NAMALWA (cell line): Measurements from ENCODE around the gene RNU2-63P.
"Not testable (repeated sequence)": the region's sequence is repeated elsewhere in the genome, so short reads cannot be mapped to it uniquely, and the experiment has no call there.

Experiments
- DNase-seq: peaks from one replicate; pipeline ENCODE4 v3.0.0-alpha.2; 2015; ENCODE audit warnings: low spot score

Gene RNU2-63P

GRCh38 chr2:88016086-88016959 lies at the start of gene RNU2-63P:
Gene RNU2-63P (minus strand): TSS chr2:88016547.
- peak; percentile 99 for DNase-seq

GRCh38 chr2:88061295-88061694 lies 44.9 kb upstream of the RNU2-63P start:
- DNase-seq, result no peak

DNA sequence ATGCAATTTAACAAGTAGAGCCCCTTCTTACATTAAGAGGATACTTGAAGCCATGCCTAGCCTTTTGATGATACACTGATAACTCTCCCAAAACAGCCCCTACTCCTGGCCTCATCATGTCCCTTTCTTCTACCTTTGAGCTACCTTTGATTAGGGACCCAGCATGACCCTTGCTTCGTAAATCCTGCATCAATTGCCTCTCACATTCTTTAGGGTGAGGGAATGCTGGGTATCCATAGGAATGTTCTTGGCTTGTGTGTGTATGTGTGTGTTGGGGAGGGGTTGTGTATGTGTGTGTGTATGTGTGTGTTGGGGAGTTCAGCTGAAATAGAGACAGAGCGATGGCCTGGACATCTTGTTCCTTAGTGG lies 44.5 kb upstream of the RNU2-63P start:
- DNase-seq, result no peak

GRCh38 chr2:88059979-88060906 lies 43.9 kb upstream of the RNU2-63P start:
- peak; percentile 61 for DNase-seq

GRCh38 chr2:88058191-88058590 lies 41.8 kb upstream of the RNU2-63P start:
- DNase-seq, result no peak

- no peak for DNase-seq
Observed at GRCh38 chr2:88057437-88057844, 41.1 kb upstream of the RNU2-63P start.

GRCh38 chr2:88055371-88056128 lies 39.2 kb upstream of the RNU2-63P start, which contains the start of gene KRCC1:
Gene KRCC1 (minus strand): TSS chr2:88055783. CDS start chr2:88028563, 27,220 bp downstream.
- peak; percentile 95 for DNase-seq

DNA sequence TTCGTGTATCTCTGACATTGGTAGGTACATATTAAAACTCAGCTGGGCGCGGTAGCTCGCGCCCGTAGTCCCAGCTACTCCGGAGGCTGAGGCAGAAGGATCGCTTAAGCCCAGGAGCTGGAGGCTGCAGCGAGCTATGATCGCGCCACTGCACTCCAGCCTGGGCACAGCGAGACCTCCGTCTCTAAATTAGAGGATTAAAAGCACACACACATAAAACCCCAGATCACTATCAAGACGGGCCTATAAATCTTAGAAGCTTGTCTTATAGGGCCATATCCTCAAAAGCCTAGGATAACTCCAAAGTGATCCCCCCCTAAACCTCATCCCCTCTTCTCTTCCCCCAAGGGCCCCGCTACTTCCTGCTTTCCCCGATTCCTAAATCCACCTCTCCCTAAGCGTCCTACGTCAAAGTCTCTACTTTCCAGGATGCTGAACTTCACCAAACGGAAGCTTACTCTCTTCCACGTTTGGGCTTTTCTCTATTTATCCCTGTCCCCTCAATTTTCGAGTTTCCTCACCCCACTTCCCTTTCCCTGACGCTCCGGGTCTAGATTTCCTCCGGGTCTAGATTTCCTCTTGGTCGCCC lies 38.5 kb upstream of the RNU2-63P start:
- no peak for DNase-seq

DNA sequence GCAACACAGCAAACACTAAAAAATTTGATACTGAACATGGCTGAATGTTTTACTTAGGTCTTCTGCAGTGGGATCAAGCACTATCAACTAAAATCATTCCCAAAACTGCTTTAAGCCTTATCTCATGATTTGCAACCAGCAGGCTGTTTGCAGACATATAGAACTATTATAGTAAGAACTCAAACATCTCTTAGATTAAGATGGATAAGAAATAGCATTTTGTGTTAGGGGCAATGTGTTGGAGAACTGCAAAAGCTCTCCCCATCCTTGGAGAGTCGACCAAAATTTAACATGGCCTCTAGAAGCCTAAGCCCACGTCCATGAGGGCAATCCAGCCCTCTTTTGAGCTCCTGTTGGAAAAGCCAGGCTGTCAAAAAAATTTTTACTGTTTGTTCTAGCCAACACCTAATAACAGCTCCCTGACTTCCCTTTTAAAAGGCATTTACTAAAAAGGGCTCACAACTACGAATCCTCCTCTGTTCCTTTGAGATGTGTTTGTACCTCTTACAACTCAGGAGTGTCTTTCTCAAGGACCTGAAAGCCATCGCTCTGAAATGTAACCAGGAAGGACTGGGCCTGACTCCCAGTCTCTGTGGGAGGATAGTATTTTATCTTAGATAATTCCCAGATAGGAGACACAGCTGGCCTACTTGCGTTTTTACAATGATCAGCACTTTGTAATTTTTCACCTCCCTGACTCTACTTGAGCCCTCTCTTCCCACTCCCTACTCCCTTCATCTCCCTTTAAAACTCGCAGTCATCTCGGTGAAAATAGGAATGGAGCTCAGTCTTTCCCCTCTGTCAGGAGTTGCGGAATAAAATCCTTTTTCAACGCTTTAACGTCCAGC lies 37.8 kb upstream of the RNU2-63P start:
- DNase-seq, result peak; percentile 11

GRCh38 chr2:88053296-88053695 lies 36.9 kb upstream of the RNU2-63P start:
- no peak for DNase-seq

DNA sequence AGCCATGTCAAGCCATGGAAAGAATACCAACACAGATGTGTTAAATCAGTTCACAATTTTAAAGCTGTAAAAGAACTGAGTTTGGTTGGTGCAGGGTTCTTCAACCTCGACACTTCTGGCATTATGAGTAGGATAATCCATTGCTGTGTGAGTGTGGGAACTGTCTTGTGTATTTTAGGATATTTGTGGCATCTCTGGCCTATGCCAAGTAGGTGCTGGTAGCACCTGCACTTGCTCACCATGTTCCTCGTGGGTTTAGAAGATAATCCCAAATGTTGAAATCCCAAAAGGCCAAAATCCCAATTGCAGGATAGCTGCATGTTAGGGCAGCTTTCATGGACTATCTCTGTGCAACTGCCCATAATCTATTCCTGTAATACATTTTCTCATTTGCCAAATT lies 35.4 kb upstream of the RNU2-63P start:
- no peak for DNase-seq

GRCh38 chr2:88049622-88050021 lies 33.3 kb upstream of the RNU2-63P start:
- no peak for DNase-seq

- DNase-seq, result no peak
Observed at GRCh38 chr2:88048541-88048940, 32.2 kb upstream of the RNU2-63P start.

GRCh38 chr2:88045561-88045960 lies 29.2 kb upstream of the RNU2-63P start:
- not testable (repeated sequence) for DNase-seq

GRCh38 chr2:88042476-88042875 lies 26.1 kb upstream of the RNU2-63P start:
- DNase-seq, result no peak

DNA sequence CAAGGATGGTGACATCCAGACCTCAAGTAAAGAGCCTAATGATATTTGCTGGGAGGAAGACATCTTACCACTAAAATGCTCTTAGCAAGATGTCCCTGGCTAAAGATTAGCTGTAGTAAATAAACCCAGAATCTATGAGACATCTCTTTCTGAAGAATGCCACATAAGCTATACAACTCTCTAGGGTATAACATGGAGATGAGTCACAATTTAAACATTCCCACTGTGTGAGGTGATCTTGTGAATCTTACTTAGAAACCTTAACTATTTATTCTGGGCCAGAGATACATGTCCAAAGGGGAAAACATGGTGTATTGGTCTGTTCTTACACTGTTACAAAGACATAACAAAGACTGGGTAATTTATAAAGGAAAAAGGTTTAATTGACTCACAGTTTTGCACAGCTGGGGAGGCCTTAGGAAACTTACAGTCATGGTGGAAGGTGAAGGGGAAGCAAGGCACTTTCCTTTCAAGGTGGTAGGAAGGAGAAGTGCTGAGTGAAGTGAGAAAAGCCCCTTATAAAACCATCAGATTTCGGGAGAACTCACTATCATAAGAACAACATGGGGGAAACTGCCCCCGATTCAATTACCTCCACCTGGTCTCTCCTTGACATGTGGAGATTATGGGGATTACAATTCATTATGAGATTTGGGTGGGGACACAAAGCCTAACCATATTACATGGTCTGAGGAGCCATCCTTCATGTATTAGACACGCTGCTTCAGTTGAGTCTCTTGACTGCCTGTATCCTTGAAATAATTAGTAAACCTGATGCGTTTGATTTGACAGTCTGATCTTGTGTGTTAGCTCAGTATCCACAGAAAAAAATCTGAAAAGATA lies 22.1 kb upstream of the RNU2-63P start:
- DNase-seq, result no peak

GRCh38 chr2:88036606-88037005 lies 20.3 kb upstream of the RNU2-63P start:
- no peak for DNase-seq

GRCh38 chr2:88036182-88036581 lies 19.8 kb upstream of the RNU2-63P start:
- DNase-seq, result no peak

DNA sequence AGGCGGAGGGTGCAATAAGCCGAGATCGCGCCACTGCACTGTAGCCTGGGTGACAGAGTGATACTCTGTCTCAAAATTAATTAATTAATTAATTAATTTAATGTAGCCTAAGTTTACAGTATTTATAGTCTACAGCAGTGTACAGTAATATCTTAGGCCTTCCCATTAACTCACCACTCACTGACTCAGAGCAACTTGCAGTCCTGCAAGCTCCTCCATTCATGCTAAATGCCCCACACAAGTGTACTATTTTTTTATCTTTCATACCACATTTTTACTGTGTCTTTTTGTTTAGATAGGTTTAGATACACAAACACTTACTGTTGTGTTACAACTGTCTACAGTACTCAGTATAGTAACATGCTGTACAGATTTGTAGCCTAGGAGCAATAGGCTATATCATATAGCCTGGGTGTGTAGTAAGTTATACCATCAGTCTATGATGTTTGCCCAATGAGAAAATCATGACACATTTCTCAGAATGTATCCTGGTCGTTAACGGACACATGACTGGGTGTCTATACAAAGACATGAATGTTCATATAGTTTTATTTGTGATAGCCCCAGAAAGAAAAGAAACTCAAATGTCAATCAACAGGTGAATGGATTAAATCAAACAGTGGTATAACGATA lies 15.8 kb upstream of the RNU2-63P start:
- no peak for DNase-seq
